WI38 (cell line): ENCODE measurements around the gene SLC25A6.

ENCODE experiments used
- H3K4me3 ChIP-seq: 2 replicates; pipeline ENCODE4 v1.5.1; 2011; ENCODE audit warnings: low read depth, mild to moderate bottlenecking, control low read depth, low read length
- TF ChIP-seq, protein P1 (sequence below): IDR thresholded peaks from 2 replicates; pipeline ENCODE4 v1.5.1; 2012; ENCODE audit warnings: low read depth, mild to moderate bottlenecking, control low read depth, low read length

Gene SLC25A6

DNA sequence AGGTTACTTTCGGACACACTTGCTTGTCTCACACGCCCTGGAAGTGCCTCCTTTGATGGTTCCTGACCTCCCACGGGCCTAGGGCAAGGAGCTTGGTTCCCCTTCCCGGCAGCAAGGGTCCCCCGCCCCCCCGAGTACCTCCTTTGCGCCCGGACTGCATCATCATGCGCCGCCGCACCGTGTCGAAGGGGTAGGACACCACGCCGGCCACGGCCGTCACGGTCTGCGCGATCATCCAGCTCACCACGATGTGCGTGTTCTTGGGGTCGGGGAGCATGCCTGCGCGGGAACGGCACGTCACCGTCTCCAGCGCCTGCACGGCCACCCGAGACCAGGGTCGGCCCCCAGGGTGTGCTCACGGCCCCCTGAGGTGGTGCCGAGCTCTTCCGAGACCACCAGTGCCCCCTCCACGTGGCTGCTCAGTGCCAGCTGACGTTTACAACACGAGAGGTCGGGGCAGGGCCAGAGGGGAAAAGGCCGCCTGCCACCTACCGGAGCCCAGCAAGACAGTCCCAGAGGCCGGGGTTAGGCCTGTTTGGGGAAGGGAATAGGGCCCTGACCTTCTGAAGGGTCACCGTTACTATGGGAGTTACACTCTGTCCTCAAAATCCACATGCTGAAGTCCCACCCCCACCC is 4.7 kb downstream of the SLC25A6 start:
- TF ChIP-seq, protein P1, sequence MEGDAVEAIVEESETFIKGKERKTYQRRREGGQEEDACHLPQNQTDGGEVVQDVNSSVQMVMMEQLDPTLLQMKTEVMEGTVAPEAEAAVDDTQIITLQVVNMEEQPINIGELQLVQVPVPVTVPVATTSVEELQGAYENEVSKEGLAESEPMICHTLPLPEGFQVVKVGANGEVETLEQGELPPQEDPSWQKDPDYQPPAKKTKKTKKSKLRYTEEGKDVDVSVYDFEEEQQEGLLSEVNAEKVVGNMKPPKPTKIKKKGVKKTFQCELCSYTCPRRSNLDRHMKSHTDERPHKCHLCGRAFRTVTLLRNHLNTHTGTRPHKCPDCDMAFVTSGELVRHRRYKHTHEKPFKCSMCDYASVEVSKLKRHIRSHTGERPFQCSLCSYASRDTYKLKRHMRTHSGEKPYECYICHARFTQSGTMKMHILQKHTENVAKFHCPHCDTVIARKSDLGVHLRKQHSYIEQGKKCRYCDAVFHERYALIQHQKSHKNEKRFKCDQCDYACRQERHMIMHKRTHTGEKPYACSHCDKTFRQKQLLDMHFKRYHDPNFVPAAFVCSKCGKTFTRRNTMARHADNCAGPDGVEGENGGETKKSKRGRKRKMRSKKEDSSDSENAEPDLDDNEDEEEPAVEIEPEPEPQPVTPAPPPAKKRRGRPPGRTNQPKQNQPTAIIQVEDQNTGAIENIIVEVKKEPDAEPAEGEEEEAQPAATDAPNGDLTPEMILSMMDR: no peak
- no peak overlapping the region for H3K4me3 ChIP-seq

DNA sequence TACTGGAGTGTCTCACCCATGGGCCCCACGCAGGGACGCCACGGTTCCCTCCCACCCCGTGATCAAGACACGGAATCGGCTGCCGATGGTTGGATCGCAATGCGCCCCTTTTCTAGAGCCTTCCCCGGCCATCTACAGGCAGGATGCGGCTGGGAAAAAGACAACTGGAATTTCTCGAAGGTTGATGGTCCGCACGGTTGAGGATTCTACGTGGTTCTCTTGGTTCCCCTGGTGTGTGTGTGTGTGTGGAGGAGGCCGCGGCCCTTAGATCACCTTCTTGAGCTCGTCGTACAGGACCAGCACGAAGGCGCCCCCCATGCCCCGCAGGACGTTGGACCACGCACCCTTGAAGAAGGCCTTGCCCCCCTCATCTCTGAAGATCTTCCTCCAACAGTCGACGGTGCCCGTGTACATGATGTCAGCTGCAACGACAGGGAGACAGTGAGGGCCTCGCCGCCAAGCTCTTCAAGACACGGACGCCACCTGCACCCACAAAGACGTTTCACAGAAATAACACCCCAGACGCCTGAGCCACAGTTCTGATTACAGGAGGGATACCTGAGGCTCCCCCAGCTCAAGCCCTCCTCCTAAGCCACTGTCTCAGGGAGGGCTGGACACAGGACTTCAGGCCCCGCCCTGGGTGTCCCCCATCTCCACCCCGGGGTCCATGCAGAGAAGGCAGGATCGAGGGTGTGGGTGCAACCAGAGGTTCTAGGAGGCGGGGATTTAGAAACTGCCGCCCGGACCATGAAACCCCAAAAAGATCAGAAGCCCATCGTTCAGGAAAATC is 5.4 kb downstream of the SLC25A6 start:
- no peak overlapping the region for H3K4me3 ChIP-seq
- TF ChIP-seq, protein P1: no peak

DNA sequence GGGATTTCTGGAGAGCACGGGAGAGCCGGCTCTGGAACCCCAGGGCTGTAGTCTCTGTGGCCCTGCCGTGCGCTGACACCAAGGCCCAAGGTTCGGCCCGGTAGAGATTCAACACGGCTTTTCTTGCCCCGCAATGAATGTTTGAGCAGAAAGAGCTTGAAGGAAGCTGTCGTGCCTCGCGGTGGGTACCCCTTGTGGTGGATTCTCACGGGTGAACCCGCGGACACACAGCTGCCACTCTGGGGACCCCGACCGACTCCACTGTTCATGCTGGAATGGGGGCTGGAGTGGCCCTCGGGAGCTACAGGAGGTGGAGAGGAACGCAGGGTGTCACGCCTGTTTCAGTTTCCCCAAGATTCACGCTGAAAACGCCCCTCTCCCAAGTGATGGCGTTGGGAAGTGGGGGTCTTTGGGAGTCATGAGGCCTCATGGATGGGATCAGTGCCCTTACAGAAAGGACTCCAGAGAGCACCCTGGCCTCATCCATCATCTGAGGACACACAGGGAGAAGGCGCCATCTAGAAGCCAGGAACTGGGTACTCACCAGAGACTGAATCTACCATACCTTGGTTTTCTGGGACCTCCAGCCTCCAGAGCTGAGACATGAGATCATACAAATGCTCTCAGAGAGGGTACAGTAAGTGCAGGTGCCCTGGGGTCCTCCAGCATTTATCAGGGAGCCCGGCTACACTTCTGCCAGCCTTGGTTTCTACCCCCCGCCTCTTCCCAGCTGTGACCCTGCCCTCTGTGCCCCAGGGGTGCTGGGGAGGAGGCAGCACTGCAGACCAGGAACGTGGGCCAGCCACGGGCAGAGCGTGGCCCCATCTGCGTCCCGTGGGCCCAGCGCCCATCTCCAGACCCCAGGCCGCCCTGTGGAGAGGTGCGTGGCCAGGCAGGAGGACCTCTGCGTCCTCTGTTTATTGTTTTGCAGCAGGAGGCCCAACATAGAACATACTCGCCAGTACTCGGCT is 6.4 kb downstream of the SLC25A6 start:
- TF ChIP-seq, protein P1: no peak
- no peak overlapping the region for H3K4me3 ChIP-seq

DNA sequence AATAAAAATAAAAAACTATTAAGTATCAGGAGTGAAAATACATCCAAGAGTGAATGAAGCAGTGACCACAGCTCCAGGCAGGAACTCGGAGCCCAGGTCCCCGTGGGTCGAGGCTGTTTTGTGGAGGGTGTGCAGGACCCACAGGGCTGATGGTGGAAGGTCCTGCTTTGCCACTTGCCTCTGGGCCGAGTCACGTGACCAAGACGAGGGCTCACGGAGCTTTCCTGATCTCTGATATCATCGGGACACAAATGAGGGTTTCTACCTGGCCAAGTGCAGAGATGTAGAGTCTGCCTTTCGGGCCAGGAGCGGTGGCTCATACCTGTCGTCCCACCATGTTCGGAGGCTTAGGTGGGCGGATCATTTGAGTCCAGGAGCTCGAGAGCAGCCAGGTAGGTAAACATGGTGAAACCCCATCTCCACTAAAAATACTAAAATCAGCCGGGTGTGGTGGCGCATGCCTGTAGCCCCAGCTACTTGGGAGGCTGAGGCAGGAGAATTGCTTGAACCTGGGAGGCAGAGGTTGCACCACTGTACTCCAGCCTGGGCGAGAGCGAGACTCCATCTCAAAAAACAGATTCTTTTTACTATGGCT is 7.2 kb downstream of the SLC25A6 start:
- TF ChIP-seq, protein P1: no peak
- H3K4me3 ChIP-seq: no peak overlapping the region

DNA sequence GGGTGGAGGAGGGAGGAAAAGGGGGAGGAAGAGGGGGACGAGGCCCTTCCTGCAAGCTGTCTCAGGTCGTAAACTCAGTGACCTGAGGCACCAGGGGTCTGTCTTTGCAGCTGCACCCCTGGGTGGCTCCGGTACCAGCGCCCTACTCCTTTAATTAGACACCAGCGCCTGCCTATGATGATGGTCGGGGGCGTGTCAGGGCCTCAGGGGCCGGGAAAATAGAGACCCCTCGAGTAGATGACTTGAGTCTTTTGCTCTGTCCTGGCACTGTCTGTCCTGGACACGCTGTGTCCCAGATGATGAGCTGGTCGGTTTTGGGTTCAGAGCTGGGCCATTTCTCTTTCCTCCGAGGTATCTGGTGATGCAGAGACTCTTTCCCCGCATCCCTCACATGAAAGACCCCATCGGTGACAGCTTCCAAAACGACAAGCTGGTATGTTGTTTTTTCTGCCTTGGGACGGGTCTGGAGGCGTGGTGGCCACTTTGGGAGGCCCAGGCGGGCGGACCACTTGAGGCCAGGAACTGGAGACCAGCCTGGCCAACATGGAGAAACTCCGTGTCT is 11.2 kb downstream of the SLC25A6 start:
- TF ChIP-seq, protein P1: no peak
- H3K4me3 ChIP-seq: no peak overlapping the region

DNA sequence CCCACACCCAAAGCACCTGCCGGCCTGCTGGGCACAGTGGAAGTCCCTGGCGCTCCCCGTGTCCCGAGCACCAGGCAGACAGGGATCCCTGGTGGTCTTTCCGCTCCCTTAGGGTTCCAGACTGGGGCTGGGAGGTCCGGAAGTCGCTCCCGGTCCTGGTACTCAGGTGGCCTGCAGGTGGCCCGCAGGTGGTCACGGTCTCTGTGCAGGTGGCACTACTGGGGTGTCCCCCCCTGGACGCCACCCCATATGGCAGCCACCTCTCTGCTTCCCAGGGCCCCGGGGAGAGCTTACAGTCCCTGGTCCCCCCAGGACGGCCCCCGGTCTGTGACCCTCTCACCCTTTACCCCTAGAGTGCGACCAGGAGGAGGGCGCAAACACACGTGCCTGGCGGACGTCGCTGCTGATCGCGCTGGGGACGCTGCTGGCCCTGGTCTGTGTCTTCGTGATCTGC is 13.6 kb downstream of the SLC25A6 start:
- H3K4me3 ChIP-seq: no peak overlapping the region
- TF ChIP-seq, protein P1: no peak
